ENCODE data around the gene A2ML1.

DNA sequence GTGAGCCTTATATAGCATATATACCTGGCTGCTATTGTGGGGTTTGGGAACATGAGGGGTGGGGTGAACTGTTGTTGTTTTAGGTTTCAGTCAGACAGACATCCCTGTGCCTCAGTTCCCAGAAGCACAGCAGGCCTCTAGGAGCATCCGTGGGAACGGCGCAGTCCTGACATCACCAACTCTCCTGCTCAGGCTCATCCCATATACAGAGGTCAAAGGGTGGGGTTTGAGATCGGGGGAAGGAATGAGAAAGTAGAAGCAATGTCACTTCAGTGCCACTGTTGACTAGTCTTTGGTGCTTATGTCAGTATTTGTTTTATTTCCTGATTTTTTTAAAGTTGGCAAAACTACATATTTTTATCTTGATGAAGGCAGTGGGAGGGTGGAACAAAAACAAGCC lies 43.1 kb upstream of the A2ML1 start:
- TF ChIP-seq, protein P1, sequence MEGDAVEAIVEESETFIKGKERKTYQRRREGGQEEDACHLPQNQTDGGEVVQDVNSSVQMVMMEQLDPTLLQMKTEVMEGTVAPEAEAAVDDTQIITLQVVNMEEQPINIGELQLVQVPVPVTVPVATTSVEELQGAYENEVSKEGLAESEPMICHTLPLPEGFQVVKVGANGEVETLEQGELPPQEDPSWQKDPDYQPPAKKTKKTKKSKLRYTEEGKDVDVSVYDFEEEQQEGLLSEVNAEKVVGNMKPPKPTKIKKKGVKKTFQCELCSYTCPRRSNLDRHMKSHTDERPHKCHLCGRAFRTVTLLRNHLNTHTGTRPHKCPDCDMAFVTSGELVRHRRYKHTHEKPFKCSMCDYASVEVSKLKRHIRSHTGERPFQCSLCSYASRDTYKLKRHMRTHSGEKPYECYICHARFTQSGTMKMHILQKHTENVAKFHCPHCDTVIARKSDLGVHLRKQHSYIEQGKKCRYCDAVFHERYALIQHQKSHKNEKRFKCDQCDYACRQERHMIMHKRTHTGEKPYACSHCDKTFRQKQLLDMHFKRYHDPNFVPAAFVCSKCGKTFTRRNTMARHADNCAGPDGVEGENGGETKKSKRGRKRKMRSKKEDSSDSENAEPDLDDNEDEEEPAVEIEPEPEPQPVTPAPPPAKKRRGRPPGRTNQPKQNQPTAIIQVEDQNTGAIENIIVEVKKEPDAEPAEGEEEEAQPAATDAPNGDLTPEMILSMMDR (conservative IDR thresholded peaks at IDR 0.05; ENCODE audit: low read depth, low read length) = no peak
- TF ChIP-seq, protein P2, sequence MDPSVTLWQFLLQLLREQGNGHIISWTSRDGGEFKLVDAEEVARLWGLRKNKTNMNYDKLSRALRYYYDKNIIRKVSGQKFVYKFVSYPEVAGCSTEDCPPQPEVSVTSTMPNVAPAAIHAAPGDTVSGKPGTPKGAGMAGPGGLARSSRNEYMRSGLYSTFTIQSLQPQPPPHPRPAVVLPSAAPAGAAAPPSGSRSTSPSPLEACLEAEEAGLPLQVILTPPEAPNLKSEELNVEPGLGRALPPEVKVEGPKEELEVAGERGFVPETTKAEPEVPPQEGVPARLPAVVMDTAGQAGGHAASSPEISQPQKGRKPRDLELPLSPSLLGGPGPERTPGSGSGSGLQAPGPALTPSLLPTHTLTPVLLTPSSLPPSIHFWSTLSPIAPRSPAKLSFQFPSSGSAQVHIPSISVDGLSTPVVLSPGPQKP (IDR thresholded peaks at IDR 0.05; ENCODE audit: borderline replicate concordance, low read depth, low read length) = no peak
- no peak for TF ChIP-seq RCOR1 (IDR thresholded peaks at IDR 0.05; ENCODE audit: insufficient replicate concordance, low read length)
- TF ChIP-seq CEBPB (IDR thresholded peaks at IDR 0.05; ENCODE audit: low read depth, low read length) = no peak
